Kidney (tissue), 22 donors: ENCODE data around the gene SERPINE1. TPM values are rescaled to one million over a fixed set of nuclear protein-coding genes. Genes with fewer than 3 reads are reported as not detected.

Experiments
- DNase-seq, 5 donors: peaks; one replicate each; pipeline ENCODE4 v3.0.0-alpha.2; 2013 to 2020
- FAIRE-seq: peaks from 2 replicates; lab custom pipeline; 2012; peaks lifted over from hg19 to GRCh38; lab: Jason Lieb, UNC
- H3K27ac ChIP-seq, 2 donors: one replicate each; pipeline ENCODE4 v1.7.0; 2013; ENCODE audit warnings: low read depth in 2 of 2, low read length in 2 of 2, inconsistent platforms in 1 of 2
- H3K27me3 ChIP-seq: one replicate; pipeline ENCODE4 v1.7.1; 2013; ENCODE audit warnings: low read length, inconsistent platforms; ENCODE audit not compliant: control insufficient read depth, insufficient read depth
- H3K36me3 ChIP-seq, 3 donors: one replicate each; pipeline versions ENCODE4 v1.7.0 to v1.7.1; 2013; ENCODE audit warnings: low read length in 3 of 3, control low read depth in 1 of 3, inconsistent platforms in 1 of 3; ENCODE audit not compliant: insufficient read depth in 3 of 3, control insufficient read depth in 2 of 3
- H3K4me1 ChIP-seq, 3 donors: one replicate each; pipeline versions ENCODE4 v1.7.0 to v1.7.1; 2013; ENCODE audit warnings: low read length in 3 of 3, inconsistent platforms in 1 of 3, low read depth in 1 of 3; ENCODE audit not compliant: control insufficient read depth in 2 of 3, insufficient read depth in 2 of 3
- H3K4me3 ChIP-seq, 3 donors: one replicate each; pipeline versions ENCODE4 v1.7.0 to v1.8.1; 2013; ENCODE audit warnings: low read length in 3 of 3, control low read depth in 1 of 3, inconsistent platforms in 1 of 3
- H3K9ac ChIP-seq, 3 donors: one replicate each; pipeline versions ENCODE4 v1.7.0 to v1.7.1; 2013; ENCODE audit warnings: low read length in 3 of 3, control low read depth in 1 of 3, inconsistent platforms in 1 of 3
- H3K9me3 ChIP-seq, 3 donors: one replicate each; pipeline versions ENCODE4 v1.7.0 to v1.7.1; 2013; ENCODE audit warnings: low read length in 3 of 3, control low read depth in 1 of 3, inconsistent platforms in 1 of 3; ENCODE audit not compliant: control insufficient read depth in 2 of 3, insufficient read depth in 1 of 3
- intact Hi-C: fragments of 100-400 bp; cut with DNase I; formaldehyde crosslinking; loops from one replicate; pipeline ENCODE4 v1.11.1; 2022
- long read RNA-seq, 10 donors: library from polyadenylated mRNA in 1 of 10; unstranded in 1 of 10; transcript quantifications; one replicate each; pipeline ENCODE4 v2.0.0 and lab custom pipeline, GENCODE V29; 2021 to 2026
- polyA plus RNA-seq: library from polyadenylated mRNA; stranded (reverse); fragments of 350-450 nt; fragmentation: Illumina TruSeq; extraction: RNeasy Lipid Tissue Mini Kit (QIAGEN cat#74804); gene quantifications from one replicate; pipeline ENCODE4 v1.2.3, GENCODE V29; 2014; ENCODE audit warnings: low read depth, low replicate concordance; ENCODE audit not compliant: insufficient read depth
- total RNA-seq: library from RNA; stranded (reverse); fragmentation: NEBNext Ultra II Directional; extraction: Animal tissue kit (Norgen Biotek cat#: 25700); gene quantifications from one replicate; pipeline ENCODE4 v1.2.1, GENCODE V29; 2021
- TF ChIP-seq, protein P1 (sequence below): IDR thresholded peaks from 3 replicates; pipeline ENCODE4 v1.5.1; 2012; ENCODE audit warnings: mild to moderate bottlenecking, moderate library complexity, borderline replicate concordance; ENCODE audit not compliant: insufficient read depth; ENCODE audit errors: extremely low read depth
- donor health status: control.
- donor health status: control.
- donor health status: control.
- donor health status: control.
- donor health status: control.
- donor health status: DM: yes; HTN: yes; CAD: no.
- donor health status: Normal renal cell carcinoma (clear cell type).

The SERPINE1 gene
- 9.9 TPM for total RNA-seq
- 3.5 TPM for polyA plus RNA-seq
- long read RNA-seq, donor 1 = 0 reads
- long read RNA-seq, donor 2 = 0 reads
- long read RNA-seq, donor 3 = 0 reads
- long read RNA-seq, donor 4, partial matches to known transcripts = 0 of 1 reads
- long read RNA-seq, donor 4, other reads (novel, unspliced or antisense) = 0 of 1 reads
- long read RNA-seq, donor 5 = 0 reads
- long read RNA-seq, donor 6 = 0 reads
- long read RNA-seq, donor 7, partial matches to known transcripts = 8 of 11 reads
- long read RNA-seq, donor 7, other reads (novel, unspliced or antisense) = 2 of 11 reads
- long read RNA-seq, donor 8 = 0 reads
- long read RNA-seq, donor 9 = 0 reads
- long read RNA-seq, donor 10 = 0 reads

- DNase-seq = peak; percentile 90 to 98 (median 94)
- TF ChIP-seq, protein P1, sequence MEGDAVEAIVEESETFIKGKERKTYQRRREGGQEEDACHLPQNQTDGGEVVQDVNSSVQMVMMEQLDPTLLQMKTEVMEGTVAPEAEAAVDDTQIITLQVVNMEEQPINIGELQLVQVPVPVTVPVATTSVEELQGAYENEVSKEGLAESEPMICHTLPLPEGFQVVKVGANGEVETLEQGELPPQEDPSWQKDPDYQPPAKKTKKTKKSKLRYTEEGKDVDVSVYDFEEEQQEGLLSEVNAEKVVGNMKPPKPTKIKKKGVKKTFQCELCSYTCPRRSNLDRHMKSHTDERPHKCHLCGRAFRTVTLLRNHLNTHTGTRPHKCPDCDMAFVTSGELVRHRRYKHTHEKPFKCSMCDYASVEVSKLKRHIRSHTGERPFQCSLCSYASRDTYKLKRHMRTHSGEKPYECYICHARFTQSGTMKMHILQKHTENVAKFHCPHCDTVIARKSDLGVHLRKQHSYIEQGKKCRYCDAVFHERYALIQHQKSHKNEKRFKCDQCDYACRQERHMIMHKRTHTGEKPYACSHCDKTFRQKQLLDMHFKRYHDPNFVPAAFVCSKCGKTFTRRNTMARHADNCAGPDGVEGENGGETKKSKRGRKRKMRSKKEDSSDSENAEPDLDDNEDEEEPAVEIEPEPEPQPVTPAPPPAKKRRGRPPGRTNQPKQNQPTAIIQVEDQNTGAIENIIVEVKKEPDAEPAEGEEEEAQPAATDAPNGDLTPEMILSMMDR = no peak
- Histone ChIP-seq H3K9me3 (no peaks in the 10 kb centered on the region), H3K27ac (peak within 1 kb of the TSS; percentile 50 to 64), H3K36me3 (no peaks in the 10 kb centered on the region), H3K27me3 (no peaks in the 10 kb centered on the region), H3K9ac (peak within 1 kb of the TSS in 1 of 3 donors; percentile 40), H3K4me3 (peak within 1 kb of the TSS; percentile 20 to 59 (median 58)), H3K4me1 (peaks cover 0 to 18% (median 7%) of the 10 kb centered on the region in 3 donors)
- FAIRE-seq = no peak
- intact Hi-C loops = no loop called here
Observed at GRCh38 chr7:101126651-101127459, at the start of gene SERPINE1. Gene SERPINE1 (plus strand): TSS chr7:101127104. CDS start chr7:101128394, 1,290 bp downstream.

DNA sequence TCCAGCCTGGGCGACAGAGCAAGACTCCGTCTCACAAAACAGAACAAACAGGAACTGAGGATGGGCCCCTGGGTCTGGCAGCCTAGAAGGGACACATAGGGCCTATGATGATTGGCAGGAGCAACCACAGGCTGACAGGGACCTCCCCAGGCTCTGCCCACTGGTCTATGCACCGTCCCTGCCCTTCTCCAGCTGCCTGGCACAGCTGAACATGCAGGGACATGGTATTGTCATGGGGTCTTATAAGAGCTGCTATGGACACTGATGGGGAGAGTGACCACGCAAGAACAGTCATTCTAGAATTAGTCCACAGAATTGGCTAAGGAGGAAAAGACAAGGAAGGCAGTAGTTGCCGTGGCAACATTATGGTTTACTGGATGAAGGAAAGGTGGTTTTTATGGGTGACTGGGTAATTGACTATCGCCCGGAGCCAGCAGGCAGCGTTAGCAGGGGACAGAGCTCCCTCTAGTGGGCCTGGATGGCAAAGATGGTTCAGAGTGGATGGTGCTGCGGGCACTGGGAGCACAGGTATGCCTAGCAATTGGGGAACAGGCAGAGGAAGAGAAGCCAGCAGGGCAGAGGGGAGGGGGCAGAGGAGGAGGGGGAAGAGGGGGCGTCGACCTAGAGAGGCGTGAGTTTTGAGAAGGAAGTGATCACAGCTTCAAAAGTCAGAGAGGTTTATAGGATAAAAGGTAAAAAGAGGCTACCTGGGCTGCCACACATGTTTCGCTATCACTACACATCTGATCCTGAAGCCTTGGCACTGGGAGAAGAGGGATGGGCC lies 49.4 kb upstream of the SERPINE1 start:
- H3K9me3 ChIP-seq = no peaks in the 10 kb centered on the region
- H3K9ac ChIP-seq = no peak overlapping the region
- peaks cover 0 to 3% (median 0%) of the 10 kb centered on the region in 3 donors for H3K4me1 ChIP-seq
- TF ChIP-seq, protein P1 = peak; percentile 85
- no peak for FAIRE-seq
- no peaks in the 10 kb centered on the region for H3K36me3 ChIP-seq
- H3K27me3 ChIP-seq = no peaks in the 10 kb centered on the region
- H3K4me3 ChIP-seq = no peak overlapping the region
- H3K27ac ChIP-seq = no peak overlapping the region
- intact Hi-C loops = no loop called here
- DNase-seq = peak; percentile 88 to 92 (median 90)

DNA sequence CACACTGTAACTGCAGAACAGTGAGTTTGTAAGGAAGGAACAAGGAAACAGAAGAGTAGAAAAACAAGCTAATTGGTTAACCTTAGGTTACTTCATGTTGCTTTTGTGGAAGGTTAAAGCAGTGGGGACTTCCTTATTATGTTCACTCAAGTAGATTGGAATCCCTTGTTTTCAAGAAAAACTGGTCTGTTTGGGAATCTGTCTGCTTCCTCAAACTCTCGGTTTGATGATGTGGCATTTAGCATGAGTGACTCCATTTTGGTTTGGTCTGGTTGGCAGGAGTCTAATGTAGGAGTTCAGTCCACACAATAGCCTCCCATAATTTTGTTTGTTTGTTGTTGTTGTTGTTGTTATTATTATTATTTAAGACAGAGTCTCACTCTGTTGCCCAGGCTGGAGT lies 45.5 kb upstream of the SERPINE1 start:
- no peaks in the 10 kb centered on the region for H3K27me3 ChIP-seq
- intact Hi-C loops = no loop called here
- H3K4me3 ChIP-seq = no peak overlapping the region
- H3K9me3 ChIP-seq = no peaks in the 10 kb centered on the region
- H3K4me1 ChIP-seq = peaks cover 0 to 6% (median 0%) of the 10 kb centered on the region in 3 donors
- H3K9ac ChIP-seq = no peak overlapping the region
- TF ChIP-seq, protein P1 = no peak
- H3K36me3 ChIP-seq = no peaks in the 10 kb centered on the region
- no peak for FAIRE-seq
- no peak for DNase-seq
- H3K27ac ChIP-seq = no peak overlapping the region
